Measurements from ENCODE around the gene CLDN5. TPM values are rescaled to one million over a fixed set of nuclear protein-coding genes. Genes with fewer than 3 reads are reported as not detected.

The CLDN5 gene
- total and polyA plus RNA-seq, 8 donors = 13.1 to 67.7 (median 45.2) TPM

DNA sequence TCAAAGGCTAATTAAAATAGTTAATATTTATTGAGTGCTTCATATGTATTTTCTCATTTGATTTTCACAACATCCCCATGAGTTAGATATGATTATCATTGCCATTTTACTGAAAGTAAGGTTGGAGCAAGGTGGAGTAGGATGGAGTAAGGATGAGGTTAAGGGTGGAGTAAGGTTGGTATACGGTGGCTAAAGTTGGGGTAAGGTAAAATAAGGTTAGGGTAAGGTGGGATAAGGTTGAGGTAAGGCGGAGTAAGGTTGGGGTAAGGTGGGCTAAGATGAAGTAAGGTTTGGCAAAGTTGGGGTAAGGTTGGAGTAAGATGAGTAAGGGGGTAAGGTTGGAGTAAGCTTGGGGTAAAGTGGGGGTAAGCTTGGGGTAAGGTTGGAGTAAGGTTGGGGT is 45.8 kb upstream of the CLDN5 start:
- Histone ChIP-seq H3K27me3 (peaks cover 0 to 30% (median 0%) of the 10 kb centered on the region in 3 donors), H3K4me3 (no peak overlapping the region), H3K9me3 (no peaks in the 10 kb centered on the region), H3K36me3 (no peaks in the 10 kb centered on the region), H3K4me1 (no peaks in the 10 kb centered on the region), H3K27ac (no peak overlapping the region)
- intact Hi-C loops (cut with DNase I; ENCODE audit: low total_unique reads) = no loop called here
- WGBS, 5 donors = 84 to 93% (median 85%) methylated on average over 2 of the region's 2 CpGs
- DNase-seq = no peak
- TF ChIP-seq, protein P1, sequence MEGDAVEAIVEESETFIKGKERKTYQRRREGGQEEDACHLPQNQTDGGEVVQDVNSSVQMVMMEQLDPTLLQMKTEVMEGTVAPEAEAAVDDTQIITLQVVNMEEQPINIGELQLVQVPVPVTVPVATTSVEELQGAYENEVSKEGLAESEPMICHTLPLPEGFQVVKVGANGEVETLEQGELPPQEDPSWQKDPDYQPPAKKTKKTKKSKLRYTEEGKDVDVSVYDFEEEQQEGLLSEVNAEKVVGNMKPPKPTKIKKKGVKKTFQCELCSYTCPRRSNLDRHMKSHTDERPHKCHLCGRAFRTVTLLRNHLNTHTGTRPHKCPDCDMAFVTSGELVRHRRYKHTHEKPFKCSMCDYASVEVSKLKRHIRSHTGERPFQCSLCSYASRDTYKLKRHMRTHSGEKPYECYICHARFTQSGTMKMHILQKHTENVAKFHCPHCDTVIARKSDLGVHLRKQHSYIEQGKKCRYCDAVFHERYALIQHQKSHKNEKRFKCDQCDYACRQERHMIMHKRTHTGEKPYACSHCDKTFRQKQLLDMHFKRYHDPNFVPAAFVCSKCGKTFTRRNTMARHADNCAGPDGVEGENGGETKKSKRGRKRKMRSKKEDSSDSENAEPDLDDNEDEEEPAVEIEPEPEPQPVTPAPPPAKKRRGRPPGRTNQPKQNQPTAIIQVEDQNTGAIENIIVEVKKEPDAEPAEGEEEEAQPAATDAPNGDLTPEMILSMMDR (IDR thresholded peaks at IDR 0.05) = no peak
- TF ChIP-seq POLR2A (IDR thresholded peaks at IDR 0.05) (no peak), EP300 (IDR thresholded peaks at IDR 0.05) (no peak), POLR2AphosphoS5 (IDR thresholded peaks at IDR 0.05) (no peak)

GRCh38 chr22:19569276-19569640 is 45.0 kb upstream of the CLDN5 start:
- Histone ChIP-seq H3K9me3 (no peaks in the 10 kb centered on the region), H3K4me1 (no peaks in the 10 kb centered on the region), H3K4me3 (no peak overlapping the region), H3K36me3 (no peaks in the 10 kb centered on the region), H3K27ac (no peak overlapping the region), H3K27me3 (peaks cover 0 to 28% (median 0%) of the 10 kb centered on the region in 3 donors)
- TF ChIP-seq POLR2AphosphoS5 (IDR thresholded peaks at IDR 0.05) (no peak), EP300 (IDR thresholded peaks at IDR 0.05) (no peak), POLR2A (IDR thresholded peaks at IDR 0.05) (no peak)
- DNase-seq = no peak
- intact Hi-C loops (cut with DNase I; ENCODE audit: low total_unique reads) = no loop called here
- WGBS, 5 donors = 40 to 95% (median 80%) methylated on average over 1 of the region's 1 CpG

DNA sequence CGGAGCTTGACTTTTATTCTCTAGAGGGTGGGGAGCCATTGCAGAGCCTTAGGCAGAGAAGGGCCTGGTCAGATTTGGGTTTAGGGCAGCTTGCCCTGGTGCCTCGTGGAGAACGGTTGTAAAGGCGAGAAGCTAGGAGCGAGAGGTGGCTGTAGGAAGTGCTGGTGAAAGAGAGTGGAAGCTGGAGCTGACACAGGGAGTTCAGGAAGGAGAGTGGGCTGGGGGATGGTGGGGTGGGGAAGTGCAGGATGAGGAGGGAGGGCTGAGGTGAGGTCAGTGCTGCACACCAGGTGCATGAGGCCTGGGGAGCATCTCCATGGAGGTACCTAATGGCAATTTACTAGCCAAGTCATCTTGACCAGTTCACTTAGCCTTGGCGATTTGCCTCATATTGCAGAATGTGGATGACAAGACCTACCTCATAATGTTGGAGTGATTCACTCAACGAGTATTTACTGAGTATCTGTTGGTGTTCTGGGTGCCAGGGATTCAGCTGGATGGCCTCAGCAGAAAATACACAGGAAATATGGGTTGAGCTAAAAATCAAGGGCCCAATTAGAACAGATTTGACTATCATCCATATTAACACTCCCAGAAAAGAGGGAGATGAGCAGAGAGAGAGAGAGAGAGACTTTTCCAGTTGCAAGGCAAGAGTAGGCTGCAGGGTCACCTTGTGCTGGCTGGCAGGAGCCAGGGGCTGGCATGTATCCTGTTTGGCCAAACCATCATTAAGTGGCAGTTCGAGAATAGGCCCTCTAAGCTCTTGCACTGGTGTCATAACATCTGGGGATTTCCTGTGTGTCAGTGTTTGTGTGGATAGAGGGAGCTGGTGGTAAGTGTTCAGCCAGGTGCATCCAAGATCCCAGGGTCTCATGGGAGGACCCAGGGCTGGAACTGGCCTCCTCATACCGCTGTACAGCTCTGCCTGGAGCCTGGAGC is 44.4 kb upstream of the CLDN5 start:
- peaks cover 0 to 22% (median 0%) of the 10 kb centered on the region in 3 donors for H3K27me3 ChIP-seq
- WGBS, 5 donors = 75 to 82% (median 77%) methylated on average over 9 of the region's 9 CpGs
- peaks cover 0 to 3% (median 0%) of the 10 kb centered on the region in 4 donors for H3K9me3 ChIP-seq
- H3K4me1 ChIP-seq = no peaks in the 10 kb centered on the region
- TF ChIP-seq POLR2AphosphoS5 (IDR thresholded peaks at IDR 0.05) = no peak
- TF ChIP-seq, protein P1 (IDR thresholded peaks at IDR 0.05) = no peak
- no peak for TF ChIP-seq EP300 (IDR thresholded peaks at IDR 0.05)
- intact Hi-C loops (cut with DNase I; ENCODE audit: low total_unique reads) = no loop called here
- no peak for DNase-seq
- H3K4me3 ChIP-seq = no peak overlapping the region
- H3K36me3 ChIP-seq = no peaks in the 10 kb centered on the region
- H3K27ac ChIP-seq = peak overlapping the region in 1 of 5 donors; percentile 38

GRCh38 chr22:19567157-19568009 is 43.2 kb upstream of the CLDN5 start:
- TF ChIP-seq POLR2A (IDR thresholded peaks at IDR 0.05) = no peak
- TF ChIP-seq EP300 (IDR thresholded peaks at IDR 0.05) = no peak
- TF ChIP-seq, protein P1 (IDR thresholded peaks at IDR 0.05) = no peak
- no peak for TF ChIP-seq POLR2AphosphoS5 (IDR thresholded peaks at IDR 0.05)
- no peaks in the 10 kb centered on the region for H3K4me1 ChIP-seq
- H3K9me3 ChIP-seq = peaks cover 0 to 8% (median 0%) of the 10 kb centered on the region in 4 donors
- no peaks in the 10 kb centered on the region for H3K36me3 ChIP-seq
- no peak overlapping the region for H3K4me3 ChIP-seq
- DNase-seq = no peak
- intact Hi-C loops (cut with DNase I; ENCODE audit: low total_unique reads) = no loop called here
- WGBS, 5 donors = 78 to 86% (median 81%) methylated on average over 24 of the region's 24 CpGs
- H3K27me3 ChIP-seq = peaks cover 0 to 22% (median 0%) of the 10 kb centered on the region in 3 donors
- H3K27ac ChIP-seq = peak overlapping the region in 1 of 5 donors; percentile 56

Measured in stomach (tissue), 9 donors.